Measurements from ENCODE around the gene EGFR.

Gene EGFR

DNA sequence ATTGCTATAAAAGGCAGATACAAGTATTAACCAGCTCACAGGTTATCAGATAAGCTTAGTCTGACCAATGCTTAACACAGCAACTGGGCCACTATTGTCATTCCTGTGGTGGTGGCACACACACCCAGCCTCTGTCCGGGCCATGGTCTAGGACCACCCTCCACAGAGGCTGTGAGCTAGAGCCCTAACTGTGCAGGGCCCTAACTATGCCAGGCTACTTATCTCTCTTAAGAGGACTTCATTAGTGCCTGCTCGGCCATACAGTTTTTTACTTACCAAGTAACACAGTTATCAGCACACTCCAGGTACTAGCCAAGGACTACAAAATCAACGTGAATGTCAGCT is 2.1 kb upstream of the EGFR start:
- TF ChIP-seq ZNF8 (CRISPR knock-in tag; IDR thresholded peaks at IDR 0.05) (no peak), CSDC2 (CRISPR knock-in tag; IDR thresholded peaks at IDR 0.05) (no peak), ZNF70 (CRISPR knock-in tag; IDR thresholded peaks at IDR 0.05) (no peak), ZFP3 (CRISPR knock-in tag; IDR thresholded peaks at IDR 0.05) (no peak), ZFP30 (CRISPR knock-in tag; IDR thresholded peaks at IDR 0.05) (no peak), TSHZ2 (CRISPR knock-in tag; IDR thresholded peaks at IDR 0.05) (no peak), ZC3H10 (CRISPR knock-in tag; IDR thresholded peaks at IDR 0.05) (no peak), CSRNP3 (CRISPR knock-in tag; IDR thresholded peaks at IDR 0.05) (no peak), ESRRG (CRISPR knock-in tag; IDR thresholded peaks at IDR 0.05) (no peak), ZNF565 (CRISPR knock-in tag; conservative IDR thresholded peaks at IDR 0.05; ENCODE audit: low read depth) (no peak)
- TF ChIP-seq, protein P1, sequence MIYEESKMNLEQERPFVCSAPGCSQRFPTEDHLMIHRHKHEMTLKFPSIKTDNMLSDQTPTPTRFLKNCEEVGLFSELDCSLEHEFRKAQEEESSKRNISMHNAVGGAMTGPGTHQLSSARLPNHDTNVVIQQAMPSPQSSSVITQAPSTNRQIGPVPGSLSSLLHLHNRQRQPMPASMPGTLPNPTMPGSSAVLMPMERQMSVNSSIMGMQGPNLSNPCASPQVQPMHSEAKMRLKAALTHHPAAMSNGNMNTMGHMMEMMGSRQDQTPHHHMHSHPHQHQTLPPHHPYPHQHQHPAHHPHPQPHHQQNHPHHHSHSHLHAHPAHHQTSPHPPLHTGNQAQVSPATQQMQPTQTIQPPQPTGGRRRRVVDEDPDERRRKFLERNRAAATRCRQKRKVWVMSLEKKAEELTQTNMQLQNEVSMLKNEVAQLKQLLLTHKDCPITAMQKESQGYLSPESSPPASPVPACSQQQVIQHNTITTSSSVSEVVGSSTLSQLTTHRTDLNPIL (CRISPR knock-in tag; IDR thresholded peaks at IDR 0.05; ENCODE audit: low read depth), result no peak
- TF ChIP-seq, protein P2, sequence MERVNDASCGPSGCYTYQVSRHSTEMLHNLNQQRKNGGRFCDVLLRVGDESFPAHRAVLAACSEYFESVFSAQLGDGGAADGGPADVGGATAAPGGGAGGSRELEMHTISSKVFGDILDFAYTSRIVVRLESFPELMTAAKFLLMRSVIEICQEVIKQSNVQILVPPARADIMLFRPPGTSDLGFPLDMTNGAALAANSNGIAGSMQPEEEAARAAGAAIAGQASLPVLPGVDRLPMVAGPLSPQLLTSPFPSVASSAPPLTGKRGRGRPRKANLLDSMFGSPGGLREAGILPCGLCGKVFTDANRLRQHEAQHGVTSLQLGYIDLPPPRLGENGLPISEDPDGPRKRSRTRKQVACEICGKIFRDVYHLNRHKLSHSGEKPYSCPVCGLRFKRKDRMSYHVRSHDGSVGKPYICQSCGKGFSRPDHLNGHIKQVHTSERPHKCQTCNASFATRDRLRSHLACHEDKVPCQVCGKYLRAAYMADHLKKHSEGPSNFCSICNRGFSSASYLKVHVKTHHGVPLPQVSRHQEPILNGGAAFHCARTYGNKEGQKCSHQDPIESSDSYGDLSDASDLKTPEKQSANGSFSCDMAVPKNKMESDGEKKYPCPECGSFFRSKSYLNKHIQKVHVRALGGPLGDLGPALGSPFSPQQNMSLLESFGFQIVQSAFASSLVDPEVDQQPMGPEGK (CRISPR knock-in tag; IDR thresholded peaks at IDR 0.05; ENCODE audit: borderline replicate concordance), result no peak
- no peak for ATAC-seq

GRCh38 chr7:55017841-55018240 is 976 bp upstream of the EGFR start:
- ATAC-seq, result no peak
- TF ChIP-seq TSHZ2 (CRISPR knock-in tag; IDR thresholded peaks at IDR 0.05) (no peak), ZC3H10 (CRISPR knock-in tag; IDR thresholded peaks at IDR 0.05) (no peak)

- no peak for TF ChIP-seq ZNF70 (CRISPR knock-in tag; IDR thresholded peaks at IDR 0.05)
- no peak for TF ChIP-seq TSHZ2 (CRISPR knock-in tag; IDR thresholded peaks at IDR 0.05)
- no peak for TF ChIP-seq TCF4 (CRISPR knock-in tag; IDR thresholded peaks at IDR 0.05; ENCODE audit: borderline replicate concordance)
- TF ChIP-seq RARB (CRISPR knock-in tag; IDR thresholded peaks at IDR 0.05), result no peak
- TF ChIP-seq CSRNP3 (CRISPR knock-in tag; IDR thresholded peaks at IDR 0.05), result no peak
- TF ChIP-seq ZFP3 (CRISPR knock-in tag; IDR thresholded peaks at IDR 0.05), result no peak
- TF ChIP-seq, protein P2 (CRISPR knock-in tag; IDR thresholded peaks at IDR 0.05; ENCODE audit: borderline replicate concordance), result no peak
- no peak for TF ChIP-seq GLIS3 (CRISPR knock-in tag; IDR thresholded peaks at IDR 0.05)
- TF ChIP-seq ESRRG (CRISPR knock-in tag; IDR thresholded peaks at IDR 0.05), result no peak
- no peak for TF ChIP-seq ZNF565 (CRISPR knock-in tag; conservative IDR thresholded peaks at IDR 0.05; ENCODE audit: low read depth)
- ATAC-seq, result peak; percentile 36
These were observed 424 bp downstream of the EGFR start for GRCh38 chr7:55019191-55019690.

All from SK-N-SH treated with all-trans-retinoic acid at 6 μM for 48 hours (cell line).